ENCODE results near the gene SEMA3F.

Gene SEMA3F

GRCh38 chr3:50132421-50133282 is 22.5 kb upstream of the SEMA3F start:
- no peak for DNase-seq (ENCODE audit: low spot score)

DNA sequence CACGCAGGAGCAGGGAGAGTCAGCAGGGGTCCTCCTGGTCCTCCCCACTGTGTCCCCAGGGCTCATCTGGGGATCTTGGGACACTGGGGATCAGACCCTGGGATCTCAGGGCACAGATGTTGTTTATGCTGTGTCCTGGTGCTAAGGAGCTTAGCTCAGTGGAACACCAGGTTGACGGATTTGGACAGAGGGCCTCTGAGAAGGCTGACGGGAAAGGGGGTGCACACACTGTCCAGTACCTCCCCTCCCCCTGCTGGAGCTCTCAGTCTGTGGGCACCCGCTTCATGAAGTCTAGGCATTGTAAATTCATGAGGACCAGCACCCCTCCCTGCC is 21.9 kb upstream of the SEMA3F start:
- DNase-seq (ENCODE audit: low spot score), result no peak

DNA sequence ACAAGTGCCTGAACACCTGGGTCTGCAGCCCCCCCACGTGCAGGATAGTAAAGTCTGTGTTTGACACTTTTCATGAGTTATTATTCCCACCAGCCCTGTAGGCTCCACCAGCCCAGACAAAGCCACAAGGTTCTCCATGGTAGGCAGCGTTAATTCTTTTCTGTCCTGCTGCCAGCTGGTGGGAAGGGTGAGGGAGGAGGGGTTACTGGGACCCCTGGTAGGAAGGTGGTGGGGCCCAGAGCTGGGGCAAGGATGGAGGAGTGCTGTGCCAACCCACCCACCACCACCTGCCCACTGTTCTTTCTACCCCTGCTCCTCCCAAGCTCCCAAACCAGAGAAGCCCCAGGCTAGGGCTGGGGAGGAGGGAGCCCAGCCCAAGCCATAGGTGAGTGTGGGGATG is 20.8 kb upstream of the SEMA3F start:
- DNase-seq (ENCODE audit: low spot score), result no peak

DNA sequence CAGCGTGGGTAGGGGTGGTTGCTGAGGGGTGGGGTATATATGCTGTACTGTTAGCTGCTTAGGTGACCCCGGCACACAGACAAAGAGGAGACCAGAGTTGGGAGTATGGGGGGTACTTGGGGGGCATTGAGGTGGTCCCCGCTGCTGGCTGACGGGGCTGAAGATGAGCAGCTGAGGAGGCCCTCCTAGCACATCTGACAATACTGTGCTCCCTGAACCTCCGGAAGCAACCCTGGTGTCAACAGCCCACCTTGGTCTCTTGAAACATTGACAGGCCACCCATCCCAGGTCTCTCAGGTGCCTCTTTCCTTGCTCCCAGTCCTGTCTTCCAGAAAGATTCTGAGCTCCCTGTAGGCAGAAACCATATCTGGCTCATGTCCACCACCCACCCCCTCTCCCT is 19.2 kb upstream of the SEMA3F start:
- DNase-seq (ENCODE audit: low spot score), result no peak

DNA sequence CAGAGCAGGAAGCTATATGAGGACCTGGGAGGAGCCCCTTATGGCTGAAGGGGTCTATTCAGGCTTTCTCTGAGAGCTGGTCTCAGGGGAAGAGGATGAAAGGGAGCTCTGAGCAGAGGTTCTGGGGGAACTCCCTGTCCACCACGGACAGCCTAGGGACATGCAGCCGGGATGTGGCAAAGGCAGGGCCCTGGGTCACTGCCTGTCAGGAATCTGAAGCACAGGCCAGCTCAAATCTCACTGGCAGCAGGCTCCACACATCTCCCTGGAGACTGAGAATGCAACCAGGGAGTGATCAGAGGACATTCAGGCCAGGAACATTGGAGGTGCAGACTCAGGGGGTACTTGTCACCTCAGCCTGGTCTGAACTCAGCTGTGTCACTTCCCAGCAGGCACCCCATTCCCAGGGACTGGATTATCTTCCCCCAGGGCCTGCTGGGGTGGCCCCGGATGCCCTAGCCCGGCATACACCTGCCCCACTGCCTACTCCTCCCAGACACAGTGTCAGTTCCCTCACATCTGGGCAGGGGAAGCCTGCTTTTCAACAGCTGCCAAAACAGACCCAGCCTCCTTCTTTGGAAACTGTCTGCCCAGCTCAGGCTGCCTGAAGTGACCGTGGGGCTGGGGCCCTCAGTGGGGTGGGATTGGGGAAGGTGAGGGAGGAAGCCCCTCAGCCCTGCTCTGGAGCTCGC is 18.3 kb upstream of the SEMA3F start:
- DNase-seq (ENCODE audit: low spot score), result no peak

GRCh38 chr3:50137531-50137930 is 17.6 kb upstream of the SEMA3F start:
- no peak for DNase-seq (ENCODE audit: low spot score)

- no peak for DNase-seq (ENCODE audit: low spot score)
Observed at GRCh38 chr3:50138266-50139200, 16.6 kb upstream of the SEMA3F start.

DNA sequence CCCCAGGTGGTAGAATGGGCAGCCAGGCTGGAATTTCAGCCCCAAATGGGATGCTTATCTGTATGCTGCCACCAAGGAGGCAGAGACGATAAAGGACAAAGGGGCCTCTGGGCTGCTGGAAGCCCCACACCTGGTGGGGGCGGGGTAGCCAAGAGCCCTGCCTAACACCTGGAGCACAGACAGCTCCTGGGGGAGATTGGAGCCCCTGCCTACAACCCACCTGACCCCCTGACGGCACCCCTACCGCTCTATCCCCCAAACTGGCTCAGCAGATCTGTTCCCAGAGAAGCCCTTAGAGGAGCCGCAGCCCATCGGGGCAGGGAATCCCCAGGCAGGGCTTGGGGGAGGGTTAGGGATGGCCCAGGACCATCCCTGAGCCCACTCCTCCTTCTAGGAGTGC is 15.8 kb upstream of the SEMA3F start:
- DNase-seq (ENCODE audit: low spot score), result no peak

- DNase-seq (ENCODE audit: low spot score), result no peak
Observed at GRCh38 chr3:50139718-50140423, 15.3 kb upstream of the SEMA3F start.

DNA sequence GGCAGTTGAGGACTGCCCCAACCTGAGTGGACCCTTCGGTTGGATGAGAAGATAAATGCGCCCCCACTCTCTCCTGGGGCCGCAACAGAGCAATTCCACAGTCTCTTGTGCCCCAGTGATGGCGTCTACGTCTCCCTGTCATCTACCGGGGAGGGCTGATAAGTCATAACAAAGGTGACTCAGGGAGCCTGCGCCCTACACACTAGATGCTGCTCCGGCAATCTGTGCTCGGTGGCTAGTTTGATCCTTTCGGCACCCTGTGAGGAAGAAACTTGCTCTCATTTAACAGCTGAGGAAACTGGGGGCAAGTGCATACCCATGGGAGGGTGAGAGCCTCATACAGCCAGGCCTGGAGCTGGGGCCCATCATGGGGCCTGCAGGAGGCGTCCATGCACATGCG is 14.1 kb upstream of the SEMA3F start:
- no peak for DNase-seq (ENCODE audit: low spot score)

DNA sequence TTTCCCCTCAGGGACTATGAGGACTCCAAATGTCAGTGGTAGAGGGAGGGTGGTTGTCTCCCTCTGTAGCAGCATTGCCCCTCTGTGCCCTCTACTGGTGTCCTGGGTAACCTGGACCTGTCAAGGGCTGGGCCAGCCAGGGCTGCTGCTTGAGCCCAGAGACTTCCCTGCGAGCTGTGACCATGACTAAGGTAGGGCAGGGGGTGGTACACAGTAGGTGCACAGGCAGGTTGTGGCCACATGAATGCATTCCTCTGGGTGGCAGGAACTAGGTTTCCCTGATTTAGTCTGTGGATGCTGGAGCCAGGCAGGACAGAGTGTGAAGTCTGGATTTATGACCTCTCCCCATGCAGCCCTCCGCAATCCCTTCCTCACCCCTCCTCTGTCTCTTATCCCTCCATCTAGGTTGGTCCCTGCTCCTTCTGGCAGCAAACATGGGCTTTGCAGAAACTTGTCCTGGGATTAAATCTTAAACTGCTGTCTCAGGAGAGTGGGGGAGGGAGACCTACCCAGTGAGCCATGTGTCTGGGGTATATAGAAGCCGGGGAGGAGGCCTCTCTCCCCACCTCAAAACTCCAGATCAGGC is 8.7 kb upstream of the SEMA3F start:
- DNase-seq (ENCODE audit: low spot score), result no peak

- no peak for DNase-seq (ENCODE audit: low spot score)
Observed at GRCh38 chr3:50147016-50147415, 8.1 kb upstream of the SEMA3F start.

- DNase-seq (ENCODE audit: low spot score), result no peak
Observed at GRCh38 chr3:50147447-50147846, 7.7 kb upstream of the SEMA3F start.

DNA sequence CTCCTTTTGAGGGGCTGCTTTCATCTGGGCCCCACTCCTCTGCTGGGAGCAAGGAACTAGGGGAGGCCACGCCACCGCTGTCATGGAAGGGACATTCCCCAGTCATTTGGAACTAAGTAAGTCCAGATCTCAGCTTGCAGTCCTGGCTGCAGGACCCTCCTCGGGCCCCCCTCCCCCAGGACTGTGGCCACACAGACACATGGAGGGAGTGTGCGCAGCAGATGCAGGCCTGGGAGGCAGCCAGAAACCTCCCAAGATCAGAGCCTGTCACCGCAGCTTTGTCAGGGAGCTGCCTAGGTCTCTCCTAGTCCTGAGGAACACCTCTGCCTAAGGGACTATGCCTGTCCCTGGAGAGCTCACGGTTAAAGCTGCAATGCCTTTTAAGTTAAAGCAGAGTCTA is 7.3 kb upstream of the SEMA3F start:
- no peak for DNase-seq (ENCODE audit: low spot score)

GRCh38 chr3:50150404-50150750 is 4.7 kb upstream of the SEMA3F start:
- no peak for DNase-seq (ENCODE audit: low spot score)

DNA sequence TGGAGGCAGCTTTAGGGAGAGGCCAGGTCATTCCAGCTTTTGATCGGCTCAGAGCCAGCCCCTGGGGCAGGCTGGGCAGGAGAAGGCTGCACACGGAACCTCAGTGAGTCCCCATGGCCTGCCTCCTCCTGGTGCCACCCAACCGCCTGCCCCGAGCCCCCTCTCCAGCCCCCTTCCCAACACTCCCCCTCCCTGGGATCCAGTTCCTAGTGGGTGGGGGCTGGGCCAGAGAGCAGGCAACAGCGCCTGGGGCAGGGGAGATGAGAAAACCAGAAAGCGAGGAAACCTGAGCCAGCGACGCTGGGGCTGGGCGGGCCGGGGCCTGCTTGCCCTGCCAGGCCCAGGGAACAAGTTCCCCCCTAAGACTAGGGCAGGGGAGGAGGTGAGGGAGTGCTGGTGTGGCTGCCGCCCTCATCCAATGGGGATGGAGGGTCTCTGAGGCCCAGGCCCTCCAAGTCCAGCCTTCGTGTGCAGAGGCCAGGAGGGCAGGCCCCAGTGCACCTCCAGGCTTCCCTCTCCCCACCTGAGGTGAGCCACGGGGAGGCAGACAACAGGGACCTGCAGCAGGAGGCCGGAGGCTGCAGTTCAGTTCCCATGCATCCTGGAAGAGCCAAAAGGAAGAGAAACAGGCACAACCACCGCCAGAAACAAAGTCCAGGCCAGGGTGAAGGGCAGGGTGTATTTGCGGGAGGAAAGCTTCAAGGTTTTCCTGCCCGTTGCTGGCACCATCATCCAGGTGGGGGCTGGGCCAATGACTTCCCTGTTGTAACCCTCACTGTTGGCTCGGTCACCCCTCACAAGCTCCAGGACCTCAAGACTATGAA is 4.0 kb upstream of the SEMA3F start:
- no peak for DNase-seq (ENCODE audit: low spot score)

GRCh38 chr3:50151728-50152127 is 3.4 kb upstream of the SEMA3F start:
- DNase-seq (ENCODE audit: low spot score), result no peak

DNA sequence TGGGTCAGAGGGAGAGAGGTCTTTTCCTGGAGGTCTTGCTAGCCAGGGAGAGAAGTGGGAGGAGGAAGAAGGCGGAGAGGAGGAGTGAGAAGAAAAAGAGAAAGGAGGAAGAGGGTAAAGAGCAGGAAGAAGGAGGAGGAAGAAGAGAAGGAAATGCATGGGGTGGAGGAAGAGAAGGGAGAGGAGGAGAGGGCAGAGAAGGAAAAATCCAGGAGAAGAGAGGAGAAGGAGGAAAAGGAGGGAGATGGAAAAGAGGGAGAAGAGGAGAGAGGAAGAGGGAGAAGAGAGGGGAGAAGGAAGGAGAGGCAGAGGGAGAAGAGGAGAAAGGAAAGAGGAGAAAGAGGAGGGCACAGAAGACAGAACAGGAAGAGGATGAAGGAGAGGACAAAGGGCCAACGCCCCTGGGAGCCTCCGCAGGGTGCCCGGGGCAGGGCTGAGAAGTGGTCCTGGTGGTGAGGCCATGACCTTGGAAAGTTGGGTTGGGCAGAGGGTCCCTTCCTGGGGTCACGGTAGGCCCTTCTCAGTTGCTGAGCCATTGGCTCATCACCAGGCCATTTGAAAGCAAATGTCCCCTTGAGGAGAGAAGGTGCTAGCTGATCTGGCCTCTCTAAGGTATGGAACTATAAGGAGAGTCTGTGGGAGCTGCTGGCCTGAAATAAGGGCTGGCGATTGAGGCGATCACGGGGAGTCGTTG is 1.2 kb upstream of the SEMA3F start:
- DNase-seq (ENCODE audit: low spot score), result no peak

DNA sequence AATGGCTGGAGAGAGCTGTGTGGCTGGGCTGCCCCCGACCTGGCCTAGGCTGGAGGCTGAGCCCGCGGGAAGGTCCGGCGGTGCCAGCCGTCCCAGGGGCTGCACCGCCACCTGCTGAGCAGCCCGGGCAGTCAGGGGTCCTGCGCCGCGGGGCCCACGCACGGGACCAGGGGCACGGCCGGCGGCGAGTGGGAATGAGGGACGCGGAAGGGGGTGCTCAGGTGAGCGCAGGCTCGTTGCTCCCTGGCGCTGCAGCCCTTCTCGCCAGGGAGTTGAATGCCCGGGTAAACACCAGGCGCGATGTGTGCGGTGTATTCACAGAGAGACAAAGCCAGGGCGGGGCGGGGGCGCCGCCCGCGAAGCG is 666 bp upstream of the SEMA3F start:
- DNase-seq (ENCODE audit: low spot score), result no peak

- DNase-seq (ENCODE audit: low spot score), result no peak
Observed at GRCh38 chr3:50155491-50155878, 361 bp downstream of the SEMA3F start.

Measured in left forelimb (tissue), 1 donor.